Hematopoietic multipotent progenitor cell treated with erythropoietin and hydrocortisone succinate and interleukin-3 and kit ligand, for 6 days (in vitro differentiated cells): Measurements from ENCODE around the gene MILR1.

Experiments used
- DNase-seq: peaks from one replicate; pipeline ENCODE4 v3.0.0-alpha.2; 2015

MILR1 gene

DNA sequence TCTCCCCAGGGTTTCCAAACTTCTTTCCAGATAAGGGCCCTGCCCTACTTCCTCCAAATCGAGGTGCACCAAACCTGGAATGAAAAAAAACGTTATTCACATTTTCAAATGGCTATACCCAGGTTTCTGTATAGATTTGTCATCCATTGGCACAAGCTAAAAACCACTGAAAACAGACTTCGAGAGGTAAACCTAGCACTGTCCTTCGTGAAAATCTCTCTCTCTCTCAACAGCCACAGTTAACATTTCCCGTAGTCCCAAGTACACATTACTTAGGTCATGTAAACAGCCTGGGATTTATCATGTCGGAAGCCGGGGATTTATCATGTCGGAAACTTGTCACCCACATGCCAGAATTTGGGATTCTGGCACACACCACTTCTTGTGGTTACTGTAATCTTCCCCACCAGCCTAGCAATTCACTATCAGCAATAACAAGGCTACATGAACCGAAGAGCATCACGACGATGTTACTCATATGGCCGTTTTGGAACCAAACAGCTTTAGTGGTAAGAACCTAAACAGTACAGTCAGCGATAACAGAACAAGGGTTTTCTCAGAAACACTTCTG is 55.9 kb downstream of the MILR1 start:
- peak; percentile 85 for DNase-seq

DNA sequence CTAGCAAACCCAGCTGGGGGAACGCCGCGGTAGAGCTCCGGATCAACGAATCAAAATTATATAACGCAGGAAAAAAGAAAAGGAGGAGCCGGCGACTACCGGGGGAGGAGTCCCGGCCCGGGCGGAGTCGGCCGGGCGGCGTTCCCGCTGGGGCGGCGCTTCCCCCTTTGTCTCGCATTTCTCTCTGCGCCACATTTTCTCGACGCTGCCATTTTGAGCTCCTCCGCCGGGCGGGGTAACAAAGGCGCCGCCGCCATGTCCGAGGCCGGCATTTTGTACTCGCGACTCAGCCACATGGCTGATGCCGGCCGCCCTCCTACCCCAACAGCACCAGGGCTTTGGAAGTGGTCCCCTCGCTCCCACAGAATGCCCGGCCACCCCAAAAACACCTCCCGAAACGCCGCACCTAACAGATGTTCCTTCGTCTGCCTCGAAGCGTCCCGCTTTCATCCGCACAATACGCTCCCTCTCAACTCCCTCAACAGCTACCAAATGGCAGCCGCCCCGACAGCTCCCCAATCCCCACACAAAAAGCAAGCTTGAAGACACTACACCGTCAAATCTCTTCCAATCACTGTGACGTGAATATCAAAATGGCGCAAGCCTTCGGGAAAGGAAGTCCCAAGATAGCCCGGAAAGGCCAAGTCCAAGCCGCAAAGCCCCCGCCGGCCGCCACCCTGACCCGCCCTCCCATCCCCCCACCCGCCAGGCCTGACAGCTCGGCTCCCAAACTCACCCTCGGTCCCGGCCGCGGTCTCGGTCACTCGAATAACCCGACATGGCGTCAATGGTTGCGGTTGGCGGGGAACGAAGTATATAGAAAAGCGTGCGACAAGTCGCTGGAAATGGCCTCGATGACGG is 56.7 kb downstream of the MILR1 start:
- DNase-seq = peak; percentile 91

GRCh38 chr17:64506201-64506575 is 57.3 kb downstream of the MILR1 start, which contains the start of gene DDX5:
TSS of gene DDX5 (minus strand) at chr17:64506289. CDS start at chr17:64506119, 170 bp downstream.
- DNase-seq = peak; percentile 99

DNA sequence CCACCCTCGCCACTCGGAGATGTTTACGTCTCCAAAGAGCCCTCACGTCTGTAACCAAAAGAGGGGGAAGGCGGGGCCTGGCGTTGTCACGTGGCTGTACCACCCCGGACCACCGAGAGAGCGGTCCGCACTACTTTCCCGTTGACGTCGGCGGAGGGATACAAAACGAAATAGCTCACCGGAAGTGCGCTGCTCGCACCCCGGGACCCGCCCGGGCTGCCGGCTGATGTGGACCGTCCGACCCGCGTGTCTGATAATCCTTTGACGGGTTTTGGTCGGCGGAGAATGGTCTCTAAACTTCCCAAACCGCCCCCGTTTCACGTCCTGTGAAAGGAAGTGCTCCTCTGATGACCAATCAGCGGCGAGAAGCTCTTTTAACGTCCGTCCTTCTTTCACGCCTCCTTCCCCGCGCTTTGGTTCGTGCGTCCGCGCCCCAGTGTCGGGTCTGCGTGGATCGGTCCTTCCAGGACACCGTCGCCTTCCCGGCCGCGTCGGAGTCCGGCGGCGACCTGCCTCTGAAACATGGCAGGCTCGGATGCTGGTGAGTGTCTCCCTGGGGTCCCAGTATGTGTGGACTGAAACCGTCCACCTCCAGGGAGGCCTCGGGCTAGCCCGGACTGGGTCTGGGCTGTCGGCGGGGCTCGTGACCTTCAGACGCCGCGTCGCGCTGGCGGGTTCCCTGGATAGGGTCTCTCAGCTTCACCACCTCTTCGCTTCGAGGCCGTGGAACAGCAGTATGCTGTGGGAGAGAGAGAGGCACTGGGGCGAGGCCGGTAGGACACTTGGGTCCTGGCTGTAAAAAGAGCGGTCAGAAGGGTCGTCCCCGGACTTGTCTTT is 57.9 kb downstream of the MILR1 start, which contains the start of gene CEP95:
Gene CEP95 (plus strand): TSS at position 402 of the 837 bp plus-strand sequence. CDS start 121 bp downstream, at position 523.
- DNase-seq = peak; percentile 98

DNA sequence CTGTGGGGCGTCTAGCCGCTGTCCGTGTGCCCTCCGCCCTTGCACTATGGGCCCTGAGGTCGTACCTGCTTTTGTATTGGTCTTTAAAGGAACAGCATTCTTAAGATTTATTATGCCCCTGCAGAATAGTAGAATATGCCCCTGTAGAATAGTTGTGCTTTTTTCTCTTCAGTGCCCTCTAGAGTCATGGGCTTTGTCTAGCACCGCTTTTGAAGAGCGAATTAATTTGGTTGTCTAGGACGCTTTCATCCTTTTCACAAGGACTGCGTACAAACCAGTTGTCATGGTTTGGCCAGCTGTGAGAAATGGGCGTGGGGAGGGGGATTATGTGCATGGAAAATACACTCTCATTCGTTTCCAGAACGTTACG is 58.5 kb downstream of the MILR1 start:
- peak; percentile 90 for DNase-seq

DNA sequence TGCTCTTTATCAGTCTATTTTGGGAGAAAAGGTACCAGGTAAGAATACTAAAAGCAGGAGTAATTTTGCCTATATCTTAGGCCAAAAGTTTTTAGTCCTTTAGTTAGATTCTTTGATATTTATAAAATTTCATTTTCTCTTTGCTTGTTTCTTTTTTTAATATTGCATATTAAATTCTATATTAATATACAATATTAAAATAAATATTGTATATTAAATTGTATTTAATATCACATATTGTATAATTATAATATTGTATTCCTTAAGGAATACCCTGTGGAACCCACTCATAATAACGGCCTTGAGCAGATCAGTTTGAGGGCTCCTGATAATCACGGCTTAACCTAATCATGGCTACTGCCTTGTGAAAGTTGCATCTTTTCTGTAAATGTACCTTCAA is 59.8 kb downstream of the MILR1 start:
- no peak for DNase-seq

DNA sequence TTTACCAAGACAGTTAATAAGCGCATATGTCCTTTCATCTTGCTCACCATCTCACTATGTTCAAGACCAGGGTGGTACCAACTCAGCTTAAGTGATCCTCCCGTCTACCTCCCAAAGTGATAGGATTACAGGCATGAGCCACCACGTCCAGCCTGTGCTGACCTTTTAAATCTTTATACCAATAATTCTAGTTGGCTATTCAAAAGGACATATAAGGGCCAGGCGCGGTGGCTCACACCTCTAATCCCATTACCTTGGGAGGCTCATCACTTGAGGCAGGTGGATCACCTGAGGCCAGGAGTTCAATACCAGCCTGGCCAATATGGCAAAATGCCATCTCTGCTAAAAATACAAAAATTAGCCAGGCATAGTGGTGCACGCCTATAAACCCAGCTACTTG is 60.3 kb downstream of the MILR1 start:
- DNase-seq = no peak

DNA sequence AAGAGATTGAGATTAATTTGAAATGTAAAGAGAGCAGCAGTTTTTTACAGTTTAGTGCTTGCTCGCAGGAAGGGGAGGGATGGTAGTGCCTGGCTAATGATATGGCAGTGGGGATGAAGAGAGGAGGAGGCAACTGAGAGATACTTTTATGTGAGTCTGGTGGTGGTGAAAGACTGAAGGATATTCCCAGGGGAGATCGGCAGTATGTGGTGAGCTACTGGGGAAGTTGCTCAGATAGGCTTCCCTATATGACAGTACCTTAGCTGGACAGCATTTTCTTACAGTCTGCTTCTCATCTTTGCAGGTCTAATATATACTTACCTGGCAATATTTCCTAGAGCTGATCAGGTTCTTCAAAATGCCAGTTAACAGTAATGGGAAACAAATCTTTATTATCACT is 66.5 kb downstream of the MILR1 start:
- DNase-seq = no peak

DNA sequence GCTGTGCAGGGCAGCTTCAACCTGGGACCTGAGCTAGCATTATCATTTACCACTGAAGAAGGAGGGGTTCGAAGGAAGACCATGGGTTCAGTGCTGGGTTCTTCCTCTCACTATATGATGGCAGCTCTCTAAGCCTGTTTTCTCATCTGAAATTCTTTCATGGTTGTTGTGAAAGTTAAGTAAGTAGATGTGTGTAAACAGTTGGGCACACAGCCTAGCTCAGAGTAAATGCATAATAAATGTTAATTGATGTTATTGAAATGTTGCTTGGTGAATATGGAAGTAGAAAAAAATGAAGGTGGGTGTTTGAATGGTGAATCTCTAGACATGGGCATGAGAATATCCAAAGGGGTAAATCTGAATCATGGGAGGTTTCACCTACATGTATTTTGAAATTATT is 66.9 kb downstream of the MILR1 start:
- DNase-seq = no peak
